K562 (cell line): Measurements from ENCODE around the gene HIVEP2. TPM values are rescaled to one million over a fixed set of nuclear protein-coding genes. Genes with fewer than 3 reads are reported as not detected.

Experiments
- ARID2 ChIP-seq: fragments of 450-650 bp; IDR thresholded peaks from 2 replicates; pipeline ENCODE4 v1.6.1; 2017; ENCODE audit warnings: antibody characterized with exemption, mild to moderate bottlenecking
- CTBP1 ChIP-seq: fragments of 450-650 bp; IDR thresholded peaks from 2 replicates; pipeline ENCODE4 v1.6.1; 2016; ENCODE audit warnings: borderline replicate concordance
- ELF4 ChIP-seq: fragments of 450-650 bp; formaldehyde crosslinking; IDR thresholded peaks from 2 replicates; pipeline ENCODE4 v1.4.0; 2022; ENCODE audit warnings: missing genetic modification characterization
- MECOM ChIP-seq: fragments of 250-450 bp; sonication (Bioruptor Pico); IDR thresholded peaks from 2 replicates; pipeline ENCODE4 v1.8.0; 2022; ENCODE audit warnings: inconsistent platforms
- NR2C1 ChIP-seq, 2 experiments: fragments of 450-650 bp; IDR thresholded peaks; 2 replicates each; pipeline ENCODE4 v1.6.1; 2017; ENCODE audit warnings: mild to moderate bottlenecking in 2 of 2, antibody characterized with exemption in 1 of 2, inconsistent platforms in 1 of 2, missing compliant biosample characterization in 1 of 2, missing genetic modification characterization in 1 of 2
- SIN3A ChIP-seq, 2 experiments: fragments of 150-350 bp in 1 of 2; IDR thresholded peaks; 2 replicates each; pipeline ENCODE4 v1.6.1; 2011 to 2016; ENCODE audit warnings: borderline replicate concordance in 2 of 2, low read depth in 2 of 2, low read length in 2 of 2, mild to moderate bottlenecking in 2 of 2, moderate library complexity in 2 of 2; ENCODE audit not compliant: control insufficient read depth in 1 of 2
- SIN3B ChIP-seq: fragments of 450-650 bp; IDR thresholded peaks from 2 replicates; pipeline ENCODE4 v1.6.1; 2017; ENCODE audit warnings: low read depth, mild to moderate bottlenecking, moderate library complexity
- SRSF3 ChIP-seq: fragments of 200-400 bp; formaldehyde crosslinking; IDR thresholded peaks from 2 replicates; pipeline ENCODE4 v1.6.1; 2016; ENCODE audit warnings: mild to moderate bottlenecking, low read length, moderate library complexity; ENCODE audit not compliant: insufficient read depth
- TGIF2 ChIP-seq: sonication (generic); formaldehyde crosslinking; IDR thresholded peaks from 2 replicates; pipeline ENCODE4 v1.8.1; 2022; ENCODE audit warnings: mild to moderate bottlenecking, missing genetic modification reagents, moderate library complexity
- ZBTB26 ChIP-seq: fragments of 450-650 bp; formaldehyde crosslinking; IDR thresholded peaks from 2 replicates; pipeline ENCODE4 v1.4.0; 2022; ENCODE audit warnings: missing genetic modification characterization
- ZNF3 ChIP-seq: fragments of 250-450 bp; sonication (Bioruptor Pico); IDR thresholded peaks from 2 replicates; pipeline ENCODE4 v1.5.0; 2021; ENCODE audit warnings: mild to moderate bottlenecking, moderate library complexity
- polyA plus RNA-seq, 8 experiments: library from polyadenylated mRNA; depleted of rRNA in 4 of 8; stranded (reverse) in 5 of 8; unstranded in 3 of 8; fragments of >200 nt; fragmentation: Nextera tagmentation in 2 of 8; fragmentation: Illumina TruSeq in 1 of 8; extraction: Ambion mirVana in 2 of 8; extraction: Trizol in 1 of 8; gene quantifications; 2 replicates each; pipeline versions ENCODE4 v1.2.1 to v1.2.3, GENCODE V29; 2011 to 2014; ENCODE audit warnings: inconsistent platforms in 1 of 8, missing spikeins in 1 of 8
- total RNA-seq, 7 experiments: library from RNA; depleted of rRNA in 6 of 7; stranded (reverse); fragments of >200 nt in 6 of 7; fragmentation: Illumina TruSeq in 2 of 7; extraction: Trizol in 2 of 7; gene quantifications; 2 replicates each; pipeline versions ENCODE4 v1.2.1 to v1.2.3, GENCODE V29; 2011 to 2021; ENCODE audit warnings: low replicate concordance in 1 of 7
- TF ChIP-seq, protein P1 (sequence below): fragments of 450-650 bp; IDR thresholded peaks from 2 replicates; pipeline ENCODE4 v1.6.1; 2016; ENCODE audit warnings: mild to moderate bottlenecking, moderate library complexity

The HIVEP2 gene
- total and polyA plus RNA-seq, 9 of the 15 experiments (the other 6 are each of a cell fraction or from before 2014, with no cell fraction given) = under 0.01 to 1.2 (median 0.31) TPM

- TF ChIP-seq, protein P1, sequence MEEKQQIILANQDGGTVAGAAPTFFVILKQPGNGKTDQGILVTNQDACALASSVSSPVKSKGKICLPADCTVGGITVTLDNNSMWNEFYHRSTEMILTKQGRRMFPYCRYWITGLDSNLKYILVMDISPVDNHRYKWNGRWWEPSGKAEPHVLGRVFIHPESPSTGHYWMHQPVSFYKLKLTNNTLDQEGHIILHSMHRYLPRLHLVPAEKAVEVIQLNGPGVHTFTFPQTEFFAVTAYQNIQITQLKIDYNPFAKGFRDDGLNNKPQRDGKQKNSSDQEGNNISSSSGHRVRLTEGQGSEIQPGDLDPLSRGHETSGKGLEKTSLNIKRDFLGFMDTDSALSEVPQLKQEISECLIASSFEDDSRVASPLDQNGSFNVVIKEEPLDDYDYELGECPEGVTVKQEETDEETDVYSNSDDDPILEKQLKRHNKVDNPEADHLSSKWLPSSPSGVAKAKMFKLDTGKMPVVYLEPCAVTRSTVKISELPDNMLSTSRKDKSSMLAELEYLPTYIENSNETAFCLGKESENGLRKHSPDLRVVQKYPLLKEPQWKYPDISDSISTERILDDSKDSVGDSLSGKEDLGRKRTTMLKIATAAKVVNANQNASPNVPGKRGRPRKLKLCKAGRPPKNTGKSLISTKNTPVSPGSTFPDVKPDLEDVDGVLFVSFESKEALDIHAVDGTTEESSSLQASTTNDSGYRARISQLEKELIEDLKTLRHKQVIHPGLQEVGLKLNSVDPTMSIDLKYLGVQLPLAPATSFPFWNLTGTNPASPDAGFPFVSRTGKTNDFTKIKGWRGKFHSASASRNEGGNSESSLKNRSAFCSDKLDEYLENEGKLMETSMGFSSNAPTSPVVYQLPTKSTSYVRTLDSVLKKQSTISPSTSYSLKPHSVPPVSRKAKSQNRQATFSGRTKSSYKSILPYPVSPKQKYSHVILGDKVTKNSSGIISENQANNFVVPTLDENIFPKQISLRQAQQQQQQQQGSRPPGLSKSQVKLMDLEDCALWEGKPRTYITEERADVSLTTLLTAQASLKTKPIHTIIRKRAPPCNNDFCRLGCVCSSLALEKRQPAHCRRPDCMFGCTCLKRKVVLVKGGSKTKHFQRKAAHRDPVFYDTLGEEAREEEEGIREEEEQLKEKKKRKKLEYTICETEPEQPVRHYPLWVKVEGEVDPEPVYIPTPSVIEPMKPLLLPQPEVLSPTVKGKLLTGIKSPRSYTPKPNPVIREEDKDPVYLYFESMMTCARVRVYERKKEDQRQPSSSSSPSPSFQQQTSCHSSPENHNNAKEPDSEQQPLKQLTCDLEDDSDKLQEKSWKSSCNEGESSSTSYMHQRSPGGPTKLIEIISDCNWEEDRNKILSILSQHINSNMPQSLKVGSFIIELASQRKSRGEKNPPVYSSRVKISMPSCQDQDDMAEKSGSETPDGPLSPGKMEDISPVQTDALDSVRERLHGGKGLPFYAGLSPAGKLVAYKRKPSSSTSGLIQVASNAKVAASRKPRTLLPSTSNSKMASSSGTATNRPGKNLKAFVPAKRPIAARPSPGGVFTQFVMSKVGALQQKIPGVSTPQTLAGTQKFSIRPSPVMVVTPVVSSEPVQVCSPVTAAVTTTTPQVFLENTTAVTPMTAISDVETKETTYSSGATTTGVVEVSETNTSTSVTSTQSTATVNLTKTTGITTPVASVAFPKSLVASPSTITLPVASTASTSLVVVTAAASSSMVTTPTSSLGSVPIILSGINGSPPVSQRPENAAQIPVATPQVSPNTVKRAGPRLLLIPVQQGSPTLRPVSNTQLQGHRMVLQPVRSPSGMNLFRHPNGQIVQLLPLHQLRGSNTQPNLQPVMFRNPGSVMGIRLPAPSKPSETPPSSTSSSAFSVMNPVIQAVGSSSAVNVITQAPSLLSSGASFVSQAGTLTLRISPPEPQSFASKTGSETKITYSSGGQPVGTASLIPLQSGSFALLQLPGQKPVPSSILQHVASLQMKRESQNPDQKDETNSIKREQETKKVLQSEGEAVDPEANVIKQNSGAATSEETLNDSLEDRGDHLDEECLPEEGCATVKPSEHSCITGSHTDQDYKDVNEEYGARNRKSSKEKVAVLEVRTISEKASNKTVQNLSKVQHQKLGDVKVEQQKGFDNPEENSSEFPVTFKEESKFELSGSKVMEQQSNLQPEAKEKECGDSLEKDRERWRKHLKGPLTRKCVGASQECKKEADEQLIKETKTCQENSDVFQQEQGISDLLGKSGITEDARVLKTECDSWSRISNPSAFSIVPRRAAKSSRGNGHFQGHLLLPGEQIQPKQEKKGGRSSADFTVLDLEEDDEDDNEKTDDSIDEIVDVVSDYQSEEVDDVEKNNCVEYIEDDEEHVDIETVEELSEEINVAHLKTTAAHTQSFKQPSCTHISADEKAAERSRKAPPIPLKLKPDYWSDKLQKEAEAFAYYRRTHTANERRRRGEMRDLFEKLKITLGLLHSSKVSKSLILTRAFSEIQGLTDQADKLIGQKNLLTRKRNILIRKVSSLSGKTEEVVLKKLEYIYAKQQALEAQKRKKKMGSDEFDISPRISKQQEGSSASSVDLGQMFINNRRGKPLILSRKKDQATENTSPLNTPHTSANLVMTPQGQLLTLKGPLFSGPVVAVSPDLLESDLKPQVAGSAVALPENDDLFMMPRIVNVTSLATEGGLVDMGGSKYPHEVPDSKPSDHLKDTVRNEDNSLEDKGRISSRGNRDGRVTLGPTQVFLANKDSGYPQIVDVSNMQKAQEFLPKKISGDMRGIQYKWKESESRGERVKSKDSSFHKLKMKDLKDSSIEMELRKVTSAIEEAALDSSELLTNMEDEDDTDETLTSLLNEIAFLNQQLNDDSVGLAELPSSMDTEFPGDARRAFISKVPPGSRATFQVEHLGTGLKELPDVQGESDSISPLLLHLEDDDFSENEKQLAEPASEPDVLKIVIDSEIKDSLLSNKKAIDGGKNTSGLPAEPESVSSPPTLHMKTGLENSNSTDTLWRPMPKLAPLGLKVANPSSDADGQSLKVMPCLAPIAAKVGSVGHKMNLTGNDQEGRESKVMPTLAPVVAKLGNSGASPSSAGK = no peak
- TF ChIP-seq MECOM (CRISPR knock-in tag) (no peak), TGIF2 (no peak), CTBP1 (no peak), SIN3B (no peak), NR2C1 (IDR thresholded peaks at IDR 0.05) (no peak), NR2C1 (tag; IDR thresholded peaks at IDR 0.05) (no peak), ZBTB26 (no peak), SIN3A (IDR thresholded peaks at IDR 0.05; ENCODE audit: borderline replicate concordance in 2 of 2, control insufficient read depth in 1 of 2, low read depth in 2 of 2, low read length in 2 of 2) (no peak), ZNF3 (CRISPR knock-in tag) (no peak), SRSF3 (no peak), ELF4 (CRISPR knock-in tag) (no peak), ARID2 (no peak)
Measured at GRCh38 chr6:142941018-142941417, 4.0 kb downstream of the HIVEP2 start (continued).
